ENCODE data around the gene DPY19L1. TPM values are rescaled to one million over a fixed set of nuclear protein-coding genes. Genes with fewer than 3 reads are reported as not detected.
A peak's percentile ranks its signal among the peaks of the same experiment; 100 is the strongest.
"Not testable (repeated sequence)": the region's sequence is repeated elsewhere in the genome, so short reads cannot be mapped to it uniquely, and the experiment has no call there.

Gene DPY19L1
- total RNA-seq (10 to 100 TPM; 58.9 to 72.9 TPM), polyA plus RNA-seq (ENCODE audit: insufficient read length in 6 of 6) (10 to 100 TPM; 42.8 to 57.3 (median 48.7) TPM)
- long read RNA-seq, donor 1, full-length matches to known transcripts, result 2 of 2 reads
- long read RNA-seq, donor 1, partial matches to known transcripts, result 0 of 2 reads
- long read RNA-seq, donor 1, other reads (novel, unspliced or antisense), result 0 of 2 reads
- long read RNA-seq, donor 2, full-length matches to known transcripts, result 7 of 7 reads
- long read RNA-seq, donor 2, partial matches to known transcripts, result 0 of 7 reads
- long read RNA-seq, donor 2, other reads (novel, unspliced or antisense), result 0 of 7 reads
- long read RNA-seq, donor 3, full-length matches to known transcripts, result 6 of 6 reads
- long read RNA-seq, donor 3, partial matches to known transcripts, result 0 of 6 reads
- long read RNA-seq, donor 3, other reads (novel, unspliced or antisense), result 0 of 6 reads
- long read RNA-seq, donor 4, partial matches to known transcripts, result 1 of 3 reads
- long read RNA-seq, donor 4, other reads (novel, unspliced or antisense), result 2 of 3 reads
- long read RNA-seq, donor 5, full-length matches to known transcripts, result 4 of 4 reads
- long read RNA-seq, donor 5, partial matches to known transcripts, result 0 of 4 reads
- long read RNA-seq, donor 5, other reads (novel, unspliced or antisense), result 0 of 4 reads
- long read RNA-seq, donor 6, full-length matches to known transcripts, result 4 of 4 reads
- long read RNA-seq, donor 6, partial matches to known transcripts, result 0 of 4 reads
- long read RNA-seq, donor 6, other reads (novel, unspliced or antisense), result 0 of 4 reads
- long read RNA-seq, donor 7, full-length matches to known transcripts, result 4 of 4 reads
- long read RNA-seq, donor 7, partial matches to known transcripts, result 0 of 4 reads
- long read RNA-seq, donor 7, other reads (novel, unspliced or antisense), result 0 of 4 reads
- long read RNA-seq, donor 8, full-length matches to known transcripts, result 4 of 29 reads
- long read RNA-seq, donor 8, partial matches to known transcripts, result 25 of 29 reads
- long read RNA-seq, donor 8, other reads (novel, unspliced or antisense), result 0 of 29 reads
- long read RNA-seq, donor 9, result 0 reads
- long read RNA-seq, donor 10, result 0 reads
- long read RNA-seq, donor 11, full-length matches to known transcripts, result 2 of 2 reads
- long read RNA-seq, donor 11, partial matches to known transcripts, result 0 of 2 reads
- long read RNA-seq, donor 11, other reads (novel, unspliced or antisense), result 0 of 2 reads
- long read RNA-seq, donor 12, full-length matches to known transcripts, result 1 of 1 reads
- long read RNA-seq, donor 12, partial matches to known transcripts, result 0 of 1 reads
- long read RNA-seq, donor 12, other reads (novel, unspliced or antisense), result 0 of 1 reads

GRCh38 chr7:35037211-35037525 is at the start of gene DPY19L1:
DPY19L1 (minus strand) TSS chr7:35037485; CDS start chr7:35037394, 91 bp downstream.
- H3K4me3 ChIP-seq, result peak within 1 kb of the TSS; percentile 58 to 66
- TF ChIP-seq CTCF (IDR thresholded peaks at IDR 0.05), result no peak
- no peak for DNase-seq
- no peaks in the 10 kb centered on the region for H3K36me3 ChIP-seq
- no peaks in the 10 kb centered on the region for H3K9me3 ChIP-seq
- intact Hi-C loops (cut with DNase I), result no loop called here
- H3K4me1 ChIP-seq, result peaks cover 4 to 23% of the 10 kb centered on the region in 2 donors
- no peak for ATAC-seq
- H3K27me3 ChIP-seq, result no peaks in the 10 kb centered on the region
- peak within 1 kb of the TSS; percentile 87 to 89 for H3K27ac ChIP-seq

- DNase-seq; ATAC-seq; H3K36me3 ChIP-seq; H3K4me1 ChIP-seq; H3K27ac ChIP-seq; intact Hi-C loops (cut with DNase I); H3K27me3 ChIP-seq; H3K4me3 ChIP-seq; H3K9me3 ChIP-seq: not testable (repeated sequence)
Measured at GRCh38 chr7:35079517-35079916, 42.2 kb upstream of the DPY19L1 start.

GRCh38 chr7:35074008-35074407 is 36.7 kb upstream of the DPY19L1 start:
- ATAC-seq; DNase-seq; H3K36me3 ChIP-seq; H3K9me3 ChIP-seq; H3K27ac ChIP-seq; intact Hi-C loops (cut with DNase I); H3K4me3 ChIP-seq; H3K27me3 ChIP-seq; H3K4me1 ChIP-seq: not testable (repeated sequence)

- H3K4me1 ChIP-seq; intact Hi-C loops (cut with DNase I); H3K27ac ChIP-seq; H3K4me3 ChIP-seq; H3K27me3 ChIP-seq; H3K9me3 ChIP-seq; H3K36me3 ChIP-seq: not testable (repeated sequence)
- peak; percentile 88 for ATAC-seq
- DNase-seq, result peak in 2 of 4 donors; percentile 39 to 45
Measured at GRCh38 chr7:35072950-35073827, 35.9 kb upstream of the DPY19L1 start.

GRCh38 chr7:35069084-35069483 is 31.8 kb upstream of the DPY19L1 start:
- H3K4me3 ChIP-seq; H3K27me3 ChIP-seq; DNase-seq; H3K36me3 ChIP-seq; intact Hi-C loops (cut with DNase I); H3K27ac ChIP-seq; ATAC-seq; H3K9me3 ChIP-seq; H3K4me1 ChIP-seq: not testable (repeated sequence)

- H3K9me3 ChIP-seq; intact Hi-C loops (cut with DNase I); H3K36me3 ChIP-seq; DNase-seq; H3K4me1 ChIP-seq; ATAC-seq; H3K27ac ChIP-seq; H3K27me3 ChIP-seq; H3K4me3 ChIP-seq: not testable (repeated sequence)
Measured at GRCh38 chr7:35065382-35065781, 28.1 kb upstream of the DPY19L1 start.

- H3K4me3 ChIP-seq; intact Hi-C loops (cut with DNase I); H3K27me3 ChIP-seq; H3K4me1 ChIP-seq; H3K9me3 ChIP-seq; ATAC-seq; H3K36me3 ChIP-seq; H3K27ac ChIP-seq; DNase-seq: not testable (repeated sequence)
Measured at GRCh38 chr7:35058571-35058970, 21.3 kb upstream of the DPY19L1 start.

GRCh38 chr7:35057505-35058451 is 20.5 kb upstream of the DPY19L1 start:
- H3K27ac ChIP-seq; H3K27me3 ChIP-seq; ATAC-seq; H3K9me3 ChIP-seq; H3K4me3 ChIP-seq; intact Hi-C loops (cut with DNase I); H3K36me3 ChIP-seq; H3K4me1 ChIP-seq: not testable (repeated sequence)
- DNase-seq, result peak in 1 of 4 donors; percentile 58

- H3K9me3 ChIP-seq; H3K27me3 ChIP-seq; H3K4me1 ChIP-seq; intact Hi-C loops (cut with DNase I); H3K27ac ChIP-seq; DNase-seq; H3K4me3 ChIP-seq; ATAC-seq; H3K36me3 ChIP-seq: not testable (repeated sequence)
Measured at GRCh38 chr7:35055733-35056132, 18.4 kb upstream of the DPY19L1 start.

Measured in left lung (tissue), 14 donors.